ENCODE measurements around the gene SESN1. TPM values are rescaled to one million over a fixed set of nuclear protein-coding genes. Genes with fewer than 3 reads are reported as not detected.

Gene SESN1
- total RNA-seq, 4 donors from 2014 or later = 50.7 to 80.9 (median 61.8) TPM

DNA sequence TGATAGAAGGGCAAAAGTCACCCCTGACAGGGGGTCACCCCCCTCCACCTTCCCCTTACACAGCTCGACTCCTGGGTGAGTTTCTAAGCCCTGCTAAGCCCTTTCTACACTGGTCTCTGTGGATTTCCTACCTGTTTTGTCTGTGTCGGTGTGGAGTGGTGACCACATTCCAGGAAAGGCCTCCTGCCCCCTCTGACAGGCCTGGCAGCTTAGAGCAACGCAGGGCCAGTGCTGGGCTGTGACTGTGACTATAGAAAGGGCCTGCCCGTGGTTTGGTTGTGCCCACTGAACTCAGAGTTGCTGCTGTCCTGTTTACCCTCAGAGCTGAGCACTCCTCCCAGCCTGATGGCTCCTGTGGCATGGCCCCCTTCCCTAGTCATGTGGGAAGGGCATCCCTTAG, 137.4 kb downstream of the SESN1 start:
- Histone ChIP-seq H3K4me1 (peaks cover 4 to 59% (median 44%) of the 10 kb centered on the region in 4 donors), H3K4me3 (no peak overlapping the region), H3K36me3 (no peaks in the 10 kb centered on the region), H3K27ac (replicated peaks in 1 of 4) (no peak overlapping the region), H3K27me3 (no peaks in the 10 kb centered on the region), H3K9me3 (no peaks in the 10 kb centered on the region)
- DNase-seq (ENCODE audit: extremely low spot score) = no peak
- intact Hi-C loops (cut with DNase I) = no loop called here
- TF ChIP-seq, protein P1, sequence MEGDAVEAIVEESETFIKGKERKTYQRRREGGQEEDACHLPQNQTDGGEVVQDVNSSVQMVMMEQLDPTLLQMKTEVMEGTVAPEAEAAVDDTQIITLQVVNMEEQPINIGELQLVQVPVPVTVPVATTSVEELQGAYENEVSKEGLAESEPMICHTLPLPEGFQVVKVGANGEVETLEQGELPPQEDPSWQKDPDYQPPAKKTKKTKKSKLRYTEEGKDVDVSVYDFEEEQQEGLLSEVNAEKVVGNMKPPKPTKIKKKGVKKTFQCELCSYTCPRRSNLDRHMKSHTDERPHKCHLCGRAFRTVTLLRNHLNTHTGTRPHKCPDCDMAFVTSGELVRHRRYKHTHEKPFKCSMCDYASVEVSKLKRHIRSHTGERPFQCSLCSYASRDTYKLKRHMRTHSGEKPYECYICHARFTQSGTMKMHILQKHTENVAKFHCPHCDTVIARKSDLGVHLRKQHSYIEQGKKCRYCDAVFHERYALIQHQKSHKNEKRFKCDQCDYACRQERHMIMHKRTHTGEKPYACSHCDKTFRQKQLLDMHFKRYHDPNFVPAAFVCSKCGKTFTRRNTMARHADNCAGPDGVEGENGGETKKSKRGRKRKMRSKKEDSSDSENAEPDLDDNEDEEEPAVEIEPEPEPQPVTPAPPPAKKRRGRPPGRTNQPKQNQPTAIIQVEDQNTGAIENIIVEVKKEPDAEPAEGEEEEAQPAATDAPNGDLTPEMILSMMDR (IDR thresholded peaks at IDR 0.05) = no peak
- TF ChIP-seq POLR2A (IDR thresholded peaks at IDR 0.05; ENCODE audit: low read depth) (no peak), EP300 (IDR thresholded peaks at IDR 0.05) (no peak), POLR2AphosphoS5 (IDR thresholded peaks at IDR 0.05) (no peak)
- 92% methylated on average over 2 of the region's 4 CpGs for WGBS

DNA sequence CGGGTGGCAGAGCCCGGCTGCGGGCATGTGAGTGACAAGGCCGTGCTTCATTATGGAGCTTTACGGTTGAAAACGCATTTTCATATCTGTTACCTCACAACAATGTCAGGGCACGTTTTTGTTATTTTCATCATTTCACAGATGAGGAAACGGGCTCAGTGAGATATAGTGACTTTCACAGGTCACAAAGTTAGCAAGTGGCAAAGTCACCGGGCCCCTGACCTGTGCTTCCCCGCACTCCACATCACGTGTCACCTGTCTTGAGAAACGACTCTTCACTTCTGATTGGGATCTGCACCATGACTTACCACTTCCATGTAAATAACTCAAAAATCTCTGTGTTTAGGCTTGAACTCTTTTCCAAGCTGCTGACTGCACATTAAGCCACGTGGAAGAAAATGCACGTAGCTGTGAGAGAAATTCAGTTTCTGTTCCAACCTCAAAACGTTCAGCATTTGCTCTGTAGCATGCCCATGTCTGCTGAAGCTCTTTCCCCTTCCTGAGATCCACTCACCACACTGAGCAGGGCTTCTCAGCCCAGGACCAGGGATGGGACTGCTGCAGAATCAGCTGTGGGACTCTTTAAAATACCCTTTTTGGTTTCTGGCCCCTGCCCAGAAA, 139.2 kb downstream of the SESN1 start:
- no peak overlapping the region for H3K4me3 ChIP-seq
- TF ChIP-seq EP300 (IDR thresholded peaks at IDR 0.05) = no peak
- no peak for TF ChIP-seq POLR2AphosphoS5 (IDR thresholded peaks at IDR 0.05)
- no peak for TF ChIP-seq POLR2A (IDR thresholded peaks at IDR 0.05; ENCODE audit: low read depth)
- TF ChIP-seq, protein P1 (IDR thresholded peaks at IDR 0.05) = no peak
- intact Hi-C loops (cut with DNase I) = no loop called here
- no peaks in the 10 kb centered on the region for H3K36me3 ChIP-seq
- H3K4me1 ChIP-seq = peaks cover 4 to 59% (median 41%) of the 10 kb centered on the region in 4 donors
- H3K9me3 ChIP-seq = no peaks in the 10 kb centered on the region
- no peak overlapping the region for H3K27ac ChIP-seq (replicated peaks in 1 of 4)
- no peaks in the 10 kb centered on the region for H3K27me3 ChIP-seq
- DNase-seq (ENCODE audit: extremely low spot score) = no peak
- 89% methylated on average over 15 of the region's 15 CpGs for WGBS

DNA sequence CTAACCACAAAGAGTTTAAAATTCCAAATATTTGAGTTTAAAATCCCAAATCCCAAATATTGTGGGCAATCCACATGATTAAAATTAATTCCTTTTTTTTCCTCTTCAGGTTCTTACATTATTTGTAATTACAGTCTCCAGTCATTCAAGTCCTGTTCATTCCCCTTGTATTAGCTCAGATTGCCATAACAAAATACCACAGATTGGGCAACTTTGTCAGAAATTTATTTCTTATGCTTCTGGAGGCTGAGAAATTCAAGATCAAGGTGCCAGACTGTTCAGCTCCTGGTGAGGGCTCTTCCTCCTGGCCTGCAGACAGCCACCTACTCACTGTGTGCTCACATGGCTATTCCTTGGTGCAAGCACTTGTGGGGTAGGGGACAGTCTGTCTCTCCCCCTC, 141.0 kb downstream of the SESN1 start:
- peak overlapping the region in 1 of 4 donors; percentile 69 for H3K27ac ChIP-seq (replicated peaks in 1 of 4)

DNA sequence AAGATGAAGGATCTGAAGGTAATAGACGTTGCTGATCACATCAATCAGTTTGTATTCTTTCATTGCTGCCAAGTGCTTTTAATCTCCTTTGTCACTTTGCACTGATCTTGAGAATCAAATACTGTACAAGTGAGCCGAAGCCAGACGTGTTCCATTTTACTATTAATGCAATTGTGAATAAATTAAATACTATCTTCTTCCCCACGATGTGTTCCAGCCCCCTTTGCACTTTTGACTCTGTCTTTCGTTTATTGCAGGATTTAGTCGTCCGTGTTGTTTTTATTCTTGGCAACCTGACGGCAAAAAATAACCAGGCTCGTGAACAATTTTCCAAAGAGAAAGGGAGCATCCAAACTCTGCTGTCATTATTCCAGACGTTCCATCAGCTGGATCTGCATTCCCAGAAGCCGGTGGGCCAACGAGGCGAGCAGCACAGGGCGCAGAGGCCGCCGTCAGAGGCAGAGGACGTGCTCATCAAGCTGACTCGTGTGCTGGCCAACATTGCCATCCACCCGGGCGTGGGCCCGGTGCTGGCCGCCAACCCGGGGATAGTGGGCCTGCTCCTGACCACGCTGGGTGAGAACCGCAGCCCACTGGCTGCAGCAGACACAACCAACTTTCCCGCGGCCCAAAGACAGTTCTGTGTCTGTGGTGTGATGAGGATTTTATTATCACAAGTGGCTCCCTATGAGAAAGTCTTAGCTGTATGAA, 141.7 kb downstream of the SESN1 start:
- no peak for TF ChIP-seq POLR2A (IDR thresholded peaks at IDR 0.05; ENCODE audit: low read depth)
- no peak for TF ChIP-seq POLR2AphosphoS5 (IDR thresholded peaks at IDR 0.05)
- TF ChIP-seq, protein P1 (IDR thresholded peaks at IDR 0.05) = no peak
- TF ChIP-seq EP300 (IDR thresholded peaks at IDR 0.05) = no peak
- Histone ChIP-seq H3K36me3 (no peaks in the 10 kb centered on the region), H3K9me3 (no peaks in the 10 kb centered on the region), H3K27me3 (no peaks in the 10 kb centered on the region), H3K4me3 (peak overlapping the region in 3 of 4 donors; percentile 6 to 22 (median 9)), H3K4me1 (peaks cover 19 to 50% (median 37%) of the 10 kb centered on the region in 4 donors), H3K27ac (replicated peaks in 1 of 4) (peak overlapping the region; percentile 49 to 69 (median 56))
- intact Hi-C loops (cut with DNase I) = no loop called here
- WGBS = 65% methylated on average over 27 of the region's 27 CpGs
- no peak for DNase-seq (ENCODE audit: extremely low spot score)

More for the DNA sequence above, 141.0 kb downstream of the SESN1 start:
- TF ChIP-seq POLR2AphosphoS5 (IDR thresholded peaks at IDR 0.05) (no peak), EP300 (IDR thresholded peaks at IDR 0.05) (no peak), POLR2A (IDR thresholded peaks at IDR 0.05; ENCODE audit: low read depth) (no peak)
- TF ChIP-seq, protein P1 (IDR thresholded peaks at IDR 0.05) = no peak
- Histone ChIP-seq H3K4me3 (no peak overlapping the region), H3K4me1 (peaks cover 12 to 50% (median 33%) of the 10 kb centered on the region in 4 donors), H3K9me3 (no peaks in the 10 kb centered on the region), H3K36me3 (no peaks in the 10 kb centered on the region), H3K27me3 (no peaks in the 10 kb centered on the region)
- intact Hi-C loops (cut with DNase I) = no loop called here
- no peak for DNase-seq (ENCODE audit: extremely low spot score)

All from esophagus muscularis mucosa (tissue), 4 donors.